GM12878 (cell line): ENCODE results near the gene BLTP1. TPM values are rescaled to one million over a fixed set of nuclear protein-coding genes. Genes with fewer than 3 reads are reported as not detected.

Source experiments
- ATAC-seq: fragments of 200-7000 bp; cut with Tn5 transposase; 3 replicates; pipeline ENCODE4 v1.9.1; 2020; ENCODE audit warnings: mild to moderate bottlenecking, moderate library complexity
- BruUV-seq: library from RNA; stranded (reverse); fragments of 400-500 nt; replicated peaks from 2 replicates; lab custom pipeline; 2021; lab: Mats Ljungman, UMichigan
- CTCF ChIA-PET: fragments of 300-600 bp; sonication (Branson Sonifier 250); formaldehyde crosslinking; extraction: SDS; loops from one replicate; lab custom pipeline; 2021; ENCODE audit warnings: inconsistent platforms; lab: Yijun Ruan, JAX
- POLR2A ChIA-PET: fragments of 350-600 bp; formaldehyde crosslinking; extraction: SDS; loops from one replicate; lab custom pipeline; 2021; ENCODE audit warnings: inconsistent platforms; lab: Charles Lee
- RAD21 ChIA-PET: fragments of 300-600 bp; sonication (Branson Sonifier 250); formaldehyde crosslinking; loops from one replicate; lab custom pipeline; 2023; ENCODE audit warnings: antibody characterized with exemption; ENCODE audit not compliant: unreplicated experiment; lab: Charles Lee
- SMC1A ChIA-PET: fragments of 300-600 bp; sonication (Branson Sonifier 250); formaldehyde crosslinking; loops from one replicate; lab custom pipeline; 2023; ENCODE audit not compliant: unreplicated experiment, uncharacterized antibody; lab: Charles Lee
- DNase-seq: peaks from one replicate; pipeline ENCODE4 v3.0.0-alpha.2; 2011; ENCODE audit warnings: low read depth, low spot score
- FAIRE-seq: peaks from 3 replicates; lab custom pipeline; 2011; peaks lifted over from hg19 to GRCh38; lab: Jason Lieb, UNC
- H2AFZ ChIP-seq: 2 replicates; pipeline ENCODE4 v1.6.0; 2011; ENCODE audit warnings: low read depth, low read length, control low read depth; ENCODE audit not compliant: control insufficient read depth
- H3K27ac ChIP-seq: 2 replicates; pipeline ENCODE4 v1.5.1; 2011; ENCODE audit warnings: control low read depth; ENCODE audit not compliant: control insufficient read depth, insufficient read depth
- H3K27me3 ChIP-seq, 2 experiments: replicated peaks in 1 of 2; 2 replicates each; pipeline versions ENCODE4 v1.6.0 to v1.6.1; 2011; ENCODE audit warnings: low read length in 1 of 2; ENCODE audit not compliant: control insufficient read depth in 2 of 2, insufficient read depth in 2 of 2
- H3K36me3 ChIP-seq, 2 experiments: 2 replicates each; pipeline ENCODE4 v1.5.1; 2011; ENCODE audit warnings: low read length in 1 of 2; ENCODE audit not compliant: control insufficient read depth in 2 of 2, insufficient read depth in 2 of 2
- H3K4me1 ChIP-seq: 2 replicates; pipeline ENCODE4 v1.6.1; 2011; ENCODE audit warnings: mild to moderate bottlenecking, low read length, moderate library complexity, mixed read lengths; ENCODE audit not compliant: control insufficient read depth, insufficient read depth
- H3K4me2 ChIP-seq: 2 replicates; pipeline ENCODE4 v1.6.0; 2011; ENCODE audit warnings: control low read depth; ENCODE audit not compliant: control insufficient read depth, insufficient read depth
- H3K4me3 ChIP-seq: fragments of 200-600 bp; sonication (generic); 2 replicates; pipeline ENCODE4 v1.5.1; 2016
- H3K79me2 ChIP-seq: 2 replicates; pipeline ENCODE4 v1.6.0; 2011; ENCODE audit warnings: low read length; ENCODE audit not compliant: control insufficient read depth, insufficient read depth
- H3K9ac ChIP-seq: 2 replicates; pipeline ENCODE4 v1.8.0; 2011; ENCODE audit warnings: low read length, control low read depth, mixed read lengths; ENCODE audit not compliant: control insufficient read depth, insufficient read depth
- H3K9me3 ChIP-seq: replicated peaks from 3 replicates; pipeline ENCODE4 v1.5.1; 2011; ENCODE audit warnings: mild to moderate bottlenecking, low read length; ENCODE audit not compliant: control insufficient read depth, insufficient read depth
- H4K20me1 ChIP-seq: 2 replicates; pipeline ENCODE4 v1.6.0; 2011; ENCODE audit not compliant: control insufficient read depth, insufficient read depth
- ASH2L ChIP-seq: fragments of 300-600, 200-600 bp; sonication (generic); IDR thresholded peaks from 2 replicates; pipeline ENCODE4 v1.6.1; 2017; ENCODE audit warnings: low read depth, mild to moderate bottlenecking, borderline replicate concordance
- CHD1 ChIP-seq: IDR thresholded peaks from 2 replicates; pipeline ENCODE4 v1.6.1; 2012; ENCODE audit warnings: low read depth, low read length, improper control_type of control experiment
- CHD2 ChIP-seq: IDR thresholded peaks from 2 replicates; pipeline ENCODE4 v1.6.1; 2011; ENCODE audit warnings: low read depth, low read length, improper control_type of control experiment, borderline replicate concordance
- CTCF ChIP-seq, 3 experiments: IDR thresholded peaks in 2 of 3; conservative IDR thresholded peaks in 1 of 3; 2 replicates each; pipeline ENCODE4 v1.5.1; 2011; ENCODE audit warnings: low read depth in 3 of 3, low read length in 3 of 3, mild to moderate bottlenecking in 3 of 3, control low read depth in 2 of 3, moderate library complexity in 2 of 3, inconsistent platforms in 1 of 3, mixed read lengths in 1 of 3; ENCODE audit not compliant: control insufficient read depth in 2 of 3, insufficient read depth in 1 of 3; ENCODE audit errors: extremely low read depth in 1 of 3
- E2F4 ChIP-seq: IDR thresholded peaks from 2 replicates; pipeline ENCODE4 v1.6.1; 2012; ENCODE audit warnings: low read depth, low read length, improper control_type of control experiment
- HDAC6 ChIP-seq: fragments of 200-600 bp; sonication (generic); IDR thresholded peaks from one replicate; pipeline ENCODE4 v1.8.0; 2017; ENCODE audit warnings: antibody characterized with exemption; ENCODE audit not compliant: unreplicated experiment
- KAT2A ChIP-seq: conservative IDR thresholded peaks from 2 replicates; pipeline ENCODE4 v1.6.1; 2011; ENCODE audit warnings: low read depth, low read length; ENCODE audit not compliant: control insufficient read depth
- NFYA ChIP-seq: IDR thresholded peaks from 2 replicates; pipeline ENCODE4 v1.6.1; 2011; ENCODE audit warnings: low read depth, mild to moderate bottlenecking, low read length, improper control_type of control experiment, borderline replicate concordance
- NR2C1 ChIP-seq: fragments of 450-650 bp; IDR thresholded peaks from 2 replicates; pipeline ENCODE4 v1.6.1; 2017; ENCODE audit warnings: antibody characterized with exemption, mild to moderate bottlenecking, moderate library complexity
- PBX3 ChIP-seq: IDR thresholded peaks from 2 replicates; pipeline ENCODE4 v1.6.1; 2011; ENCODE audit warnings: mild to moderate bottlenecking, low read depth, low read length, moderate library complexity; ENCODE audit not compliant: insufficient replicate concordance
- RELB ChIP-seq: fragments of 450-650 bp; IDR thresholded peaks from 2 replicates; pipeline ENCODE4 v1.6.1; 2017; ENCODE audit warnings: low read depth, mild to moderate bottlenecking, moderate library complexity
- ZBED1 ChIP-seq: IDR thresholded peaks from 2 replicates; pipeline ENCODE4 v1.6.1; 2016; ENCODE audit warnings: borderline replicate concordance
- ZNF384 ChIP-seq: IDR thresholded peaks from 2 replicates; pipeline ENCODE4 v1.6.1; 2012; ENCODE audit warnings: low read depth, mild to moderate bottlenecking, low read length, improper control_type of control experiment, borderline replicate concordance
- ZNF592 ChIP-seq: fragments of 450-650 bp; IDR thresholded peaks from 2 replicates; pipeline ENCODE4 v1.6.1; 2017; ENCODE audit warnings: mild to moderate bottlenecking, moderate library complexity
- WGBS: methylation state at CpG from one replicate; pipeline ENCODE4 v1.1.6; 2016; ENCODE audit warnings: low lambda C conversion rate; ENCODE audit not compliant: insufficient replicate concordance, insufficient coverage; ENCODE audit errors: missing lambda C conversion rate; 5-methylcytosine and 5-hydroxymethylcytosine counted together
- in situ Hi-C: fragments of 300-500 bp; cut with MboI; formaldehyde crosslinking; loops from 9 replicates; pipeline ENCODE4 v1.14.3; 2018; ENCODE audit warnings: mixed read lengths
- intact Hi-C: fragments of 100-400 bp; cut with micrococcal nuclease; formaldehyde crosslinking; loops from one replicate; pipeline ENCODE4 v1.14.2; 2022; ENCODE audit not compliant: unreplicated experiment
- polyA plus RNA-seq, 11 experiments: library from polyadenylated mRNA; depleted of rRNA in 4 of 11; unstranded in 6 of 11; stranded (reverse) in 5 of 11; fragments of >200 nt; fragmentation: Nextera tagmentation in 4 of 11; fragmentation: Illumina TruSeq in 1 of 11; extraction: Ambion mirVana in 4 of 11; extraction: Trizol in 1 of 11; gene quantifications; 1 replicate in 1 of 11; 2 replicates in 10 of 11; pipeline versions ENCODE4 v1.2.1 to v1.2.3, GENCODE V29; 2011 to 2016; ENCODE audit warnings: inconsistent platforms in 2 of 11, missing spikeins in 2 of 11, low read depth in 1 of 11
- total RNA-seq, 4 experiments: library from RNA; depleted of rRNA in 3 of 4; stranded (reverse); fragments of >200 nt in 3 of 4; fragmentation: Illumina TruSeq in 1 of 4; extraction: Trizol in 1 of 4; gene quantifications; 2 replicates each; pipeline versions ENCODE4 v1.2.1 to v1.2.3, GENCODE V29; 2013 to 2021

Gene BLTP1
- total and polyA plus RNA-seq, 10 of the 15 experiments (the other 5 are each of a cell fraction or from before 2014, with no cell fraction given) = 3.4 to 38.1 (median 16.3) TPM

- ChIA-PET SMC1A (interaction anchor here (0.7 kb wide), 1 partner anchor 70 kb away, joined by 3 read pairs; no protein-coding TSS in a partner anchor), POLR2A (no interaction called here), CTCF (no interaction called here), RAD21 (no interaction called here)
- in situ Hi-C loops = no loop called here
- no peaks in the 10 kb centered on the region; the same call in 2 of the 3 replicates for H3K9me3 ChIP-seq
- no peak overlapping the region for H3K27ac ChIP-seq
- no TSS peak for BruUV-seq
- no peaks in the 10 kb centered on the region for H3K4me1 ChIP-seq
- no peak overlapping the region for H3K4me3 ChIP-seq
- FAIRE-seq (no peak), DNase-seq (no peak), ATAC-seq (no peak)
- H3K36me3 ChIP-seq = no peaks in the 10 kb centered on the region
- H3K79me2 ChIP-seq = no peaks in the 10 kb centered on the region
- no peak overlapping the region for H3K4me2 ChIP-seq
- no peak overlapping the region for H3K9ac ChIP-seq
- no peaks in the 10 kb centered on the region for H4K20me1 ChIP-seq
- H2AFZ ChIP-seq = no peak overlapping the region
- intact Hi-C loops = no loop called here
- WGBS = 26% methylated on average over 3 of the region's 3 CpGs
- no peaks in the 10 kb centered on the region for H3K27me3 ChIP-seq
- TF ChIP-seq CHD1 = no peak
- TF ChIP-seq ZBED1 = no peak
- no peak for TF ChIP-seq NR2C1
- no peak for TF ChIP-seq PBX3
- no peak for TF ChIP-seq ASH2L
- no peak for TF ChIP-seq CTCF (IDR thresholded peaks at IDR 0.05 in 2 of 3, conservative IDR thresholded peaks at IDR 0.05 in 1 of 3; ENCODE audit: control insufficient read depth in 2 of 3, extremely low read depth in 1 of 3, insufficient read depth in 1 of 3, low read depth in 3 of 3, low read length in 3 of 3)
- no peak for TF ChIP-seq ZNF592
- no peak for TF ChIP-seq CHD2
- TF ChIP-seq KAT2A = no peak
- TF ChIP-seq NFYA = no peak
- TF ChIP-seq E2F4 = no peak
- TF ChIP-seq HDAC6 = no peak
- no peak for TF ChIP-seq ZNF384
- no peak for TF ChIP-seq RELB
Observed at GRCh38 chr4:122139139-122139538, 13.0 kb upstream of the BLTP1 start.
